HEK293T (cell line): Measurements from ENCODE around the gene WIPF2.

Experiments
- ARNT ChIP-seq: fragments of 450-650 bp; IDR thresholded peaks from 2 replicates; pipeline ENCODE4 v1.6.1; 2017; ENCODE audit warnings: mild to moderate bottlenecking
- BHLHE40 ChIP-seq: fragments of 450-650 bp; IDR thresholded peaks from 2 replicates; pipeline ENCODE4 v1.6.1; 2016; ENCODE audit warnings: mild to moderate bottlenecking, moderate library complexity, borderline replicate concordance
- CTBP1 ChIP-seq: fragments of 450-650 bp; IDR thresholded peaks from 2 replicates; pipeline ENCODE4 v1.6.1; 2016; ENCODE audit warnings: borderline replicate concordance
- ELF4 ChIP-seq: fragments of 450-650 bp; IDR thresholded peaks from 2 replicates; pipeline ENCODE4 v1.6.1; 2017; ENCODE audit warnings: antibody characterized with exemption
- FOXA1 ChIP-seq: fragments of 450-650 bp; IDR thresholded peaks from 2 replicates; pipeline ENCODE4 v1.6.1; 2016; ENCODE audit warnings: mild to moderate bottlenecking
- FOXK2 ChIP-seq: fragments of 450-650 bp; IDR thresholded peaks from 2 replicates; pipeline ENCODE4 v1.6.1; 2016; ENCODE audit warnings: mild to moderate bottlenecking
- FOXM1 ChIP-seq: fragments of 450-650 bp; IDR thresholded peaks from 2 replicates; pipeline ENCODE4 v1.6.1; 2017; ENCODE audit warnings: mild to moderate bottlenecking, borderline replicate concordance
- HDGF ChIP-seq: fragments of 450-650 bp; IDR thresholded peaks from 2 replicates; pipeline ENCODE4 v1.6.1; 2017; ENCODE audit warnings: antibody characterized with exemption, borderline replicate concordance
- L3MBTL2 ChIP-seq: fragments of 450-650 bp; conservative IDR thresholded peaks from 2 replicates; pipeline ENCODE4 v1.6.1; 2016; ENCODE audit warnings: mild to moderate bottlenecking
- PKNOX1 ChIP-seq: fragments of 450-650 bp; IDR thresholded peaks from 2 replicates; pipeline ENCODE4 v1.6.1; 2016
- SP1 ChIP-seq: fragments of 450-650 bp; IDR thresholded peaks from 2 replicates; pipeline ENCODE4 v1.6.1; 2017
- SUZ12 ChIP-seq: fragments of 450-650 bp; IDR thresholded peaks from 2 replicates; pipeline ENCODE4 v1.6.1; 2016; ENCODE audit warnings: mild to moderate bottlenecking
- TARDBP ChIP-seq: fragments of 450-650 bp; IDR thresholded peaks from 2 replicates; pipeline ENCODE4 v1.6.1; 2016
- ZNF384 ChIP-seq: fragments of 450-650 bp; IDR thresholded peaks from 2 replicates; pipeline ENCODE4 v1.6.1; 2016

GRCh38 chr17:40209404-40210093, 9.6 kb upstream of the WIPF2 start:
- no peak for TF ChIP-seq HDGF
- TF ChIP-seq FOXK2 = no peak
- no peak for TF ChIP-seq ELF4
- no peak for TF ChIP-seq SUZ12
- TF ChIP-seq TARDBP = no peak
- no peak for TF ChIP-seq FOXM1
- no peak for TF ChIP-seq ZNF384
- no peak for TF ChIP-seq SP1
- no peak for TF ChIP-seq CTBP1
- no peak for TF ChIP-seq PKNOX1
- no peak for TF ChIP-seq ARNT
- no peak for TF ChIP-seq BHLHE40
- no peak for TF ChIP-seq FOXA1
- no peak for TF ChIP-seq L3MBTL2
